Mesothelial cell of epicardium (in vitro differentiated cells): ENCODE results near the gene GTPBP6. TPM values are rescaled to one million over a fixed set of nuclear protein-coding genes. Genes with fewer than 3 reads are reported as not detected.

ENCODE experiments used
- DNase-seq, 2 experiments: peaks; one replicate each; pipeline ENCODE4 v3.0.0; 2021; ENCODE audit warnings: low spot score in 2 of 2; ENCODE audit not compliant: unreplicated experiment in 2 of 2
- H3K27ac Mint-ChIP-seq: 2 replicates; pipeline ENCODE4 v1.8.0; 2021; ENCODE audit warnings: mixed read lengths
- H3K27me3 Mint-ChIP-seq: 2 replicates; pipeline ENCODE4 v1.8.0; 2021; ENCODE audit warnings: low read depth, mixed read lengths
- H3K36me3 Mint-ChIP-seq: 2 replicates; pipeline ENCODE4 v1.8.0; 2021; ENCODE audit warnings: mixed read lengths
- H3K4me1 Mint-ChIP-seq: 2 replicates; pipeline ENCODE4 v1.8.0; 2021; ENCODE audit warnings: mixed read lengths
- H3K4me3 Mint-ChIP-seq: 2 replicates; pipeline ENCODE4 v1.8.0; 2021; ENCODE audit warnings: mild to moderate bottlenecking, moderate library complexity, mixed read lengths
- H3K9me3 Mint-ChIP-seq: 2 replicates; pipeline ENCODE4 v1.8.0; 2021; ENCODE audit warnings: mixed read lengths
- total RNA-seq: library from RNA; stranded (reverse); gene quantifications from 3 replicates; pipeline ENCODE4 v1.2.1, GENCODE V29; 2021
- TF ChIP-seq, protein P1 (sequence below): fragments of 200-600 bp; sonication (generic); IDR thresholded peaks from one replicate; pipeline ENCODE4 v1.5.0; 2021; ENCODE audit warnings: antibody characterized with exemption; ENCODE audit not compliant: unreplicated experiment

Gene GTPBP6
- total RNA-seq, 1 donor from 2014 or later = 65.6 TPM

DNA sequence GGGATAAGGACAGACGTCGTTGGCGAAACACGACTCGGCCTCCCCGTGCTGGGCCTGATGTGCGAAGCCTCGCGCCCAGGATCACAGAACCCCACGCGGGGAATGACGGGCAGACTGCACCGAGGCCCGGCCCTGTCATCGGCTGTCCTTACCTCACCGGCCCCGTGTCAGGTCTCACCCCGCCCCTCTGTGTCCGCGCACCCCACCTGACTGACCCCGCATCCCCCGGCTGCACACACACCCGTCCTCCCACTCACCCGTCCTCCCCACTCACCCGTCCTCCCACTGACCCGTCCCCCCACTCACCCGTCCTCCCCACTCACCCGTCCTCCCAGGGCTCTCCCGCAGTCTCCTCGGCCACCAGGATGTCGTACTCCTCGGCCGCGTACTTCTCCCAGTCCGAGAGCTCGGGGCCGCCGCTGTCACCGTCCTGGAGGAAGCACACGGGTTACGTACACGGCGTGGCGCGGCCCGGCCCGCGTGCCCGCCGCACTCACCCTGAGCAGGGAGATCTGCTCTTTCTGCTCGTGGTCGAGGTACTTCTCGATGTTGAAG is 19.8 kb upstream of the GTPBP6 start:
- no peaks in the 10 kb centered on the region for H3K4me1 Mint-ChIP-seq
- H3K36me3 Mint-ChIP-seq = peaks cover 50% of the 10 kb centered on the region
- no peaks in the 10 kb centered on the region for H3K27me3 Mint-ChIP-seq
- no peak overlapping the region for H3K27ac Mint-ChIP-seq
- TF ChIP-seq, protein P1, sequence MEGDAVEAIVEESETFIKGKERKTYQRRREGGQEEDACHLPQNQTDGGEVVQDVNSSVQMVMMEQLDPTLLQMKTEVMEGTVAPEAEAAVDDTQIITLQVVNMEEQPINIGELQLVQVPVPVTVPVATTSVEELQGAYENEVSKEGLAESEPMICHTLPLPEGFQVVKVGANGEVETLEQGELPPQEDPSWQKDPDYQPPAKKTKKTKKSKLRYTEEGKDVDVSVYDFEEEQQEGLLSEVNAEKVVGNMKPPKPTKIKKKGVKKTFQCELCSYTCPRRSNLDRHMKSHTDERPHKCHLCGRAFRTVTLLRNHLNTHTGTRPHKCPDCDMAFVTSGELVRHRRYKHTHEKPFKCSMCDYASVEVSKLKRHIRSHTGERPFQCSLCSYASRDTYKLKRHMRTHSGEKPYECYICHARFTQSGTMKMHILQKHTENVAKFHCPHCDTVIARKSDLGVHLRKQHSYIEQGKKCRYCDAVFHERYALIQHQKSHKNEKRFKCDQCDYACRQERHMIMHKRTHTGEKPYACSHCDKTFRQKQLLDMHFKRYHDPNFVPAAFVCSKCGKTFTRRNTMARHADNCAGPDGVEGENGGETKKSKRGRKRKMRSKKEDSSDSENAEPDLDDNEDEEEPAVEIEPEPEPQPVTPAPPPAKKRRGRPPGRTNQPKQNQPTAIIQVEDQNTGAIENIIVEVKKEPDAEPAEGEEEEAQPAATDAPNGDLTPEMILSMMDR = no peak
- peaks cover 10% of the 10 kb centered on the region for H3K9me3 Mint-ChIP-seq
- H3K4me3 Mint-ChIP-seq = no peak overlapping the region
- peak in 1 of 2 experiments; percentile 18 for DNase-seq

DNA sequence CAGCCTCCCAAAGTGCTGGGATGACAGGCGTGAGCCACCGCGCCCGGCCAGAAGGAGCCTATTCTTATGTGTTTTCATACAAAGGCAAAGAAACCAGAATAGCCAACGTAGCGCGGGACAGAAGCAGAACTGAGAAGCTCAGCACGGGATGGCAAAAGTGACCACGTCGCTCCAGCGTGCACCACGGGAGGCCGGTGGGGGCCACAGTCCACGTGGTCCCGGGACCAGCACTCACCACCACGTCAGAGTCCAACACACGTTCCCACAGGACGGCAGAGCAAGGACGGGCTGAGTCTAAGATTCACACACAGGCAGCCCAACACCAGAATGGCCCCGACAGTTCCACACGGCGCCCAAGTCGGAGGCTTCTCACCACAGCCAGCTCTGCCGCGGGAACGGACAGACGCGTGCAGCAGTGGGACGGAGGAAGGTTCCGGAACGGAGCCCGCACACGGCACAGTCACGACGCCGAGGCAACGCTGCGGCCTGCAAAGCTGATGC is 18.8 kb upstream of the GTPBP6 start:
- Mint-ChIP-seq H3K9me3 (peaks cover 10% of the 10 kb centered on the region), H3K36me3 (peaks cover 50% of the 10 kb centered on the region), H3K4me1 (no peaks in the 10 kb centered on the region), H3K27ac (no peak overlapping the region), H3K4me3 (no peak overlapping the region), H3K27me3 (no peaks in the 10 kb centered on the region)
- DNase-seq = no peak
- TF ChIP-seq, protein P1 = no peak

DNA sequence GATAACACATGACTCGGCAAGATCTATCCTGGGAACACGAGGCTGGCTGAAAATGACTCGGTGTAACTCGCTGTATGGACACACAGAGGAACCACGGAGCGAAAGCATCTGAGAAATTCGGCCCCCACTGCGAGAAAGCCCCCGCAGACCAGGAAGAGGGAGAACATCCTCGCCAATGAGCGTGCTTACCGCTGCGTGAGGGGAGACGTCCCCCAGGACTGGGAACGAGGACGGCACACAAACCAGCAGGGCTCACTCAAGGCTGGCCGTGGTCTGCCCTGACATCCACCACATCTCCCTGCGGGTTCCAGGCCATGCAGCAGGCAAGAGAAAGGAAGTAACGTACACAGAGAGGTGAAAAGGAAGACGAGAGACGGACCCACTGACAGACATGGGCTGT is 17.6 kb upstream of the GTPBP6 start:
- Mint-ChIP-seq H3K9me3 (peaks cover 6% of the 10 kb centered on the region), H3K27ac (no peak overlapping the region), H3K4me1 (no peaks in the 10 kb centered on the region), H3K4me3 (no peak overlapping the region), H3K27me3 (no peaks in the 10 kb centered on the region), H3K36me3 (peaks cover 42% of the 10 kb centered on the region)
- no peak for DNase-seq
- TF ChIP-seq, protein P1 = no peak

DNA sequence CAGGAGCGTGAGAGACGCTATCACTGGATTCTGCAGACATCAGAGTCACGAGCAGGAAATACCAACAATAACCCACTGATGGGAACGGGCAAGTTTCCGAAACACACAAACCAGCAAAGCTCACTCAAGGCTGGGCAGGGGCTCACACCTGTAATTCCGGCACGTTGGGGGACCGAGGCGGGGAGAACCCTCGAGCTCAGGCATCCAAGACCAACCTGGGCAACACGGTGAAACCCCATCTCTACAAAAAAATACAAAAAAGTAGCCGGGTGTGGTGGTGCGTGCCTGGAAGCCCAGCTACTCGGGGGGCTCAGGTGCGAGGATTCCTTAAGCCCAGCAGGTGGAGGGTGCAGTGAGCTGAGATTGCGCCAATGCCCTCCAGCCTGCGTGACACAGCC is 17.2 kb upstream of the GTPBP6 start:
- TF ChIP-seq, protein P1 = no peak
- H3K4me3 Mint-ChIP-seq = no peak overlapping the region
- H3K27me3 Mint-ChIP-seq = no peaks in the 10 kb centered on the region
- peaks cover 40% of the 10 kb centered on the region for H3K36me3 Mint-ChIP-seq
- peaks cover 6% of the 10 kb centered on the region for H3K9me3 Mint-ChIP-seq
- no peak overlapping the region for H3K27ac Mint-ChIP-seq
- no peaks in the 10 kb centered on the region for H3K4me1 Mint-ChIP-seq
- no peak for DNase-seq

DNA sequence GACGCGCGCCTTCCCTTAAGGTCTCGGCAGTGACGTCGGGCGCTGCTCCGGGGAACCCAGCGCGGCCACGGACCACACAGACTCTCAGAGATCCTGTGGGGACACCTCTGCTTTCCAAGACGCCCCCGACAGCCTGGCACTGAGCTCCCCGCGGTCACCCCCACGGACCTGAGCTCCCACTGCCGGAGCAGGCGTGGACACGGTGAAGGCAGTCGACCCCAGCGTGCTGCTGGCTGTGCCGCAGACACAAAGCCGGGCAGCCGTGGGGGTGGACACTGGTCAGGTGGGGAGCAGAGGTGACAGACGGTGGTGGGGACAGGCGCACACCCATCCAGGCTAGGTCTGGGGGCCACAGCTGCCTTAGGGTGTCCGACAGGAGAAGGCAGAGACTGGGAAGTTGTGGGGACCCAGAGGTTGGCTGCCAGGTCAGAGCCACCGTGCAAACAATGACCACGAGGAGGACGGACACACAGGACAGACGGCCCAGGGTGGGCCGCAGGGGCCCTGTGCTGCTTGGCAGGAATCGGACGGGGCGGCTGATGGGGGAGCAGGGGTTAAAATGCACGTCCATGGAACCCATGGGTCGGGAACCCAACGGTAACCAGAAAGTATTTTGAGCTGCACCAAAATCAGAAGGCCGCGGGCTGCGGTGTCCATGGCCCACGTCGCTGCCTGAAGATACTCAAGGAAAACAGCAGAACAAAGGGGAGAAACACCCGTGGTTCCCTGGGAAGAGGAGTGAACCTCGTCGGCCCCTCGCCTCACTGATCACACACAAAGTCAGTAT is 16.6 kb upstream of the GTPBP6 start:
- DNase-seq = no peak
- H3K36me3 Mint-ChIP-seq = peaks cover 38% of the 10 kb centered on the region
- H3K27ac Mint-ChIP-seq = no peak overlapping the region
- TF ChIP-seq, protein P1 = no peak
- H3K27me3 Mint-ChIP-seq = no peaks in the 10 kb centered on the region
- no peak overlapping the region for H3K4me3 Mint-ChIP-seq
- no peaks in the 10 kb centered on the region for H3K4me1 Mint-ChIP-seq
- H3K9me3 Mint-ChIP-seq = peaks cover 6% of the 10 kb centered on the region
